ENCODE data around the gene SLC35F1.

SLC35F1 gene

DNA sequence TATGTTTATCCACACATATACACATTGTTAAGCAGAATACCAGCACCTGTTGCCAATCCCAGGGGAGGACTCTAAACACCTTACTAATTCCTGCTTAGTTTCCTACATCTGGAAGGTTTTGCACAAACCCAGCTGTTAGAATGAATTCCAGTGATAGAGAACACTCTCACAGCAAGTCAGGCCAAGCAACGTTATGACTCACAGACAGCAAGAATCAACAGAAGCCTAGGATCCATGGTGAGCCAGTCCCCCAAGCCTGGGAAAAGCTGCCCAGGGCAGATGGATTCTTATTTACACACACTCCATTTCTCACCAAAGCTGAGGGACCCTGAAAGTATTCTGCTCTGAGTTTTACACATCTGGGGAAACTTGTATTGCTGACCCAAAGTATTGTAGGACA lies 291.7 kb downstream of the SLC35F1 start:
- Histone ChIP-seq H3K27me3 (ENCODE audit: control insufficient read depth, insufficient read depth, low read length, poor library complexity, severe bottlenecking) (no peaks in the 10 kb centered on the region), H3K4me1 (ENCODE audit: control insufficient read depth, insufficient read depth, low read length) (peaks cover 17% of the 10 kb centered on the region), H3K4me3 (ENCODE audit: insufficient read depth, low read depth, low read length) (no peak overlapping the region), H3K27ac (ENCODE audit: insufficient read depth, low read depth, low read length, poor library complexity, severe bottlenecking) (no peak overlapping the region), H3K36me3 (ENCODE audit: control insufficient read depth, insufficient read depth, low read length) (no peaks in the 10 kb centered on the region), H3K9me3 (ENCODE audit: control insufficient read depth, low read length) (no peaks in the 10 kb centered on the region)
- 42 to 58% methylated on average over 1 of the region's 1 CpG for WGBS, 2 experiments

DNA sequence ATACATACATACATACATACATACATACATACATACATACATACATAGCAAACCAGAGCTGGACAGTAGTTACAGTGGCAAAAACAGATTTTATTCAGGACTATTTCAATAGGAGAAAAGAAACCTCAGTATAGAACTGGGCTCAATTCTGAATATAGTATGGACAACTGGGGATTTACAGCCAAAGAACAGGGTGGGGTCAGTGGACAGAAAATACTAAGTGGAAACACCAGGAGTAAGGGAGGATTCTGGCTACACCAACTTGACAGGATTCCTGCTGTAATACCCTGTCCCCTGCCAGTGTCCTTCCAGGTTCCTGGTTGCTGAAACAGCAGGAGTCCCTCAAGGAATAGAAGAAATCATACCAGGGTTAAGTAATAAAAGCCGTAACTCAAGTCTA lies 293.1 kb downstream of the SLC35F1 start:
- H3K4me3 ChIP-seq (ENCODE audit: insufficient read depth, low read depth, low read length) = no peak overlapping the region
- H3K27me3 ChIP-seq (ENCODE audit: control insufficient read depth, insufficient read depth, low read length, poor library complexity, severe bottlenecking) = no peaks in the 10 kb centered on the region
- H3K36me3 ChIP-seq (ENCODE audit: control insufficient read depth, insufficient read depth, low read length) = no peaks in the 10 kb centered on the region
- H3K9me3 ChIP-seq (ENCODE audit: control insufficient read depth, low read length) = no peaks in the 10 kb centered on the region
- H3K27ac ChIP-seq (ENCODE audit: insufficient read depth, low read depth, low read length, poor library complexity, severe bottlenecking) = no peak overlapping the region
- peaks cover 17% of the 10 kb centered on the region for H3K4me1 ChIP-seq (ENCODE audit: control insufficient read depth, insufficient read depth, low read length)
- 93% methylated on average over 1 of the region's 1 CpG for WGBS, 2 experiments

DNA sequence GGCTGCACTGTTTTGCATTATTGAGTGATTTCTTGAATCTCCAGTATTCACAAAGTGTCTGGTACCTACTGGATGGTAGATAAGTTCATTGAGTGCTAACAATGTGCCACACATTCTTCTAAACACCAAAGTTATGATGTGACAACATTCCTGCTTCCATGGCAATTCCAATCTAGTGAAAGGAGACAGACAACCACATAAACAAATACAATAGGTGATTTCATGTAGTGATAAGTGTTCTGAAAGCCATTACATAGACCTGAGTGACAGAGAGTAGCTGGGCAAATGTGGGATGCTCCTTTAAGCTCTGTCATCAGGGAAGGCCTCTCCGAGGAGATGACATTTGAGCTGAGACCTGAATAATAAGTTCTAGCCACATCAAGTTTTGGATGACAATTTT lies 295.5 kb downstream of the SLC35F1 start:
- Histone ChIP-seq H3K4me3 (ENCODE audit: insufficient read depth, low read depth, low read length) (no peak overlapping the region), H3K9me3 (ENCODE audit: control insufficient read depth, low read length) (no peaks in the 10 kb centered on the region)
- 91 to 100% methylated on average over 1 of the region's 1 CpG for WGBS, 2 experiments

GRCh38 chr6:118203545-118203944 lies 296.5 kb downstream of the SLC35F1 start:
- Histone ChIP-seq H3K4me1 (ENCODE audit: control insufficient read depth, insufficient read depth, low read length) (no peaks in the 10 kb centered on the region), H3K27me3 (ENCODE audit: control insufficient read depth, insufficient read depth, low read length, poor library complexity, severe bottlenecking) (no peaks in the 10 kb centered on the region), H3K4me3 (ENCODE audit: insufficient read depth, low read depth, low read length) (no peak overlapping the region), H3K9me3 (ENCODE audit: control insufficient read depth, low read length) (no peaks in the 10 kb centered on the region), H3K27ac (ENCODE audit: insufficient read depth, low read depth, low read length, poor library complexity, severe bottlenecking) (no peak overlapping the region), H3K36me3 (ENCODE audit: control insufficient read depth, insufficient read depth, low read length) (no peaks in the 10 kb centered on the region)

More for the DNA sequence above, 295.5 kb downstream of the SLC35F1 start:
- H3K27ac ChIP-seq (ENCODE audit: insufficient read depth, low read depth, low read length, poor library complexity, severe bottlenecking) = no peak overlapping the region
- H3K27me3 ChIP-seq (ENCODE audit: control insufficient read depth, insufficient read depth, low read length, poor library complexity, severe bottlenecking) = no peaks in the 10 kb centered on the region
- peaks cover 9% of the 10 kb centered on the region for H3K4me1 ChIP-seq (ENCODE audit: control insufficient read depth, insufficient read depth, low read length)
- no peaks in the 10 kb centered on the region for H3K36me3 ChIP-seq (ENCODE audit: control insufficient read depth, insufficient read depth, low read length)

- Histone ChIP-seq H3K27ac (ENCODE audit: insufficient read depth, low read depth, low read length, poor library complexity, severe bottlenecking) (no peak overlapping the region), H3K27me3 (ENCODE audit: control insufficient read depth, insufficient read depth, low read length, poor library complexity, severe bottlenecking) (no peaks in the 10 kb centered on the region), H3K4me3 (ENCODE audit: insufficient read depth, low read depth, low read length) (no peak overlapping the region), H3K9me3 (ENCODE audit: control insufficient read depth, low read length) (no peaks in the 10 kb centered on the region), H3K36me3 (ENCODE audit: control insufficient read depth, insufficient read depth, low read length) (no peaks in the 10 kb centered on the region), H3K4me1 (ENCODE audit: control insufficient read depth, insufficient read depth, low read length) (no peaks in the 10 kb centered on the region)
- no CpG with 5 or more reads among the region's 1 CpG for WGBS, 2 experiments
Measured at GRCh38 chr6:118206221-118206620, 299.2 kb downstream of the SLC35F1 start.

DNA sequence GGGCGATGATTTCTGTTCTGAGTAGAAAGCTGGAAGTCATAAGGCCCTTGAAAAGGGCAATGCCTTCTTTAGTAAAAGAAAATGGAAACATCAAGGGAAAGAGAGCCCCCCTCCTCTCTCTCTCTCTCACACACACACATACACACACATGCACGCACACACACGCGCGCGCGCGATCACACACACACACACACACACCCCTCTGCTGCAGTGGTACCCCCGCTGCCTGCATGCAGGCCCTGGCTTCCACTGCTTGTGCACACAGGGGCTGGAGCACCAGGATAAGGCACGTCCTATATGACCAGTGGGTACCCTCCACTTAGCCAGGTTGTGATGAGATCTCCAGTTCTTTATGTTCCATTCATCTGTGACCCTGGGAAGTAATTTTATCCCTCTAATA lies 300.9 kb downstream of the SLC35F1 start:
- Histone ChIP-seq H3K27me3 (ENCODE audit: control insufficient read depth, insufficient read depth, low read length, poor library complexity, severe bottlenecking) (no peaks in the 10 kb centered on the region), H3K36me3 (ENCODE audit: control insufficient read depth, insufficient read depth, low read length) (no peaks in the 10 kb centered on the region), H3K4me3 (ENCODE audit: insufficient read depth, low read depth, low read length) (no peak overlapping the region), H3K27ac (ENCODE audit: insufficient read depth, low read depth, low read length, poor library complexity, severe bottlenecking) (no peak overlapping the region), H3K9me3 (ENCODE audit: control insufficient read depth, low read length) (no peaks in the 10 kb centered on the region), H3K4me1 (ENCODE audit: control insufficient read depth, insufficient read depth, low read length) (no peaks in the 10 kb centered on the region)
- WGBS, 2 experiments = 94 to 97% methylated on average over 9 to 10 of the region's 10 CpGs

DNA sequence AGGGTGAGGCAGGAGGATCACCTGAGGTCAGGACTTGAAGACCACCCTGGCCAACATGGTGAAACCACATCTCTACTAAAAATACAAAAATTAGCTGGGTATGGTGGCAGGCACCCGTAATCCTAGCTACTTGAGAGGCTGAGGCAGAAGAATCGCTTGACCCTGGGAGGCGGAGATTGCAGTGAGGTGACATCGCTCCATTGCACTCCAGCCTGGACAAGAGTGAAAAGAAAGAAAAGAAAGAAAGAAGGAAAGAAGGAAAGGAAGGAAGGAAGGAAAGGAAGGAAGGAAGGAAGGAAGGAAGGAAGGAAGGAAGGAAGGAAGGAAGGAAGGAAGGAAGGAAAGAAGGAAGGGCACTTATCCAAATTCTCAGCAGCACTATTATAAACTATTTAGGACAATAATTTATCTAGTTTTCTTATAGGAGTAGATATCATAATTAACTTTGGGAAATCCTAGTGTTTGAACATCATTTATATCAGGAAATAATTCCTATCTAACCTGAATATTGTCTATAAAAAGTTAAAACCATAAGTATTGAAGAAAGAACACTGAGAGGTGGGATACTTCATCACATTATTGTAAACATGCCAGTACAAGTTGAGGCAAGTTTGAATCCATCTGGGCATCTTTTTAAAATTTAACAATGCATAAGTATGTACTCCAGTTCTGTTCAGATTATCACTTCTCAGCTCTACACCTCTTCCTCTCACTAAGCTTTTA lies 305.5 kb downstream of the SLC35F1 start:
- WGBS, 2 experiments = 93 to 94% methylated on average over 4 of the region's 4 CpGs
- H3K36me3 ChIP-seq (ENCODE audit: control insufficient read depth, insufficient read depth, low read length) = no peaks in the 10 kb centered on the region
- no peaks in the 10 kb centered on the region for H3K27me3 ChIP-seq (ENCODE audit: control insufficient read depth, insufficient read depth, low read length, poor library complexity, severe bottlenecking)
- no peaks in the 10 kb centered on the region for H3K4me1 ChIP-seq (ENCODE audit: control insufficient read depth, insufficient read depth, low read length)
- H3K27ac ChIP-seq (ENCODE audit: insufficient read depth, low read depth, low read length, poor library complexity, severe bottlenecking) = no peak overlapping the region
- no peak overlapping the region for H3K4me3 ChIP-seq (ENCODE audit: insufficient read depth, low read depth, low read length)
- no peaks in the 10 kb centered on the region for H3K9me3 ChIP-seq (ENCODE audit: control insufficient read depth, low read length)

DNA sequence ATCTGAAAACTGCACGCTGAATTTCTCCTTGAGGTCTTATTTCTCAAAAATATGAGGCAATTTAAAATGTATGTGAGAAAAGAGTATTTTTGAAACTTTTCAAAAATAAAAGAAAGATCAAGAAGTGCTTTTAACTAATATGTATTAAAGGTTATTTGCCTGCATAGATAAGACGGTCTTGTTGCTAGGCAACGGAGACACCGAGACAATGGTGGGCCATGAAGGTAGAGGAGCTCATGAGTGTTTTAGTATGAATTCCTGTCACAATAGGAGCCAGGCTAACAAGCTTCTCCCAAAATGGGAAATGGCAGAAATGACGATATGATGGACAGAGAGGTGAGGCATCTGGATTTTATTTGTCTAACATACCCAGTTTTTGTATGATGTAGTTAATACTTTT lies 308.2 kb downstream of the SLC35F1 start:
- no peaks in the 10 kb centered on the region for H3K4me1 ChIP-seq (ENCODE audit: control insufficient read depth, insufficient read depth, low read length)
- H3K4me3 ChIP-seq (ENCODE audit: insufficient read depth, low read depth, low read length) = no peak overlapping the region
- WGBS, 2 experiments = 94 to 99% methylated on average over 5 of the region's 5 CpGs

GRCh38 chr6:118216751-118217150 lies 309.7 kb downstream of the SLC35F1 start:
- Histone ChIP-seq H3K27me3 (ENCODE audit: control insufficient read depth, insufficient read depth, low read length, poor library complexity, severe bottlenecking) (no peaks in the 10 kb centered on the region), H3K4me1 (ENCODE audit: control insufficient read depth, insufficient read depth, low read length) (no peaks in the 10 kb centered on the region), H3K4me3 (ENCODE audit: insufficient read depth, low read depth, low read length) (no peak overlapping the region), H3K9me3 (ENCODE audit: control insufficient read depth, low read length) (no peaks in the 10 kb centered on the region), H3K36me3 (ENCODE audit: control insufficient read depth, insufficient read depth, low read length) (no peaks in the 10 kb centered on the region), H3K27ac (ENCODE audit: insufficient read depth, low read depth, low read length, poor library complexity, severe bottlenecking) (no peak overlapping the region)
- 84 to 90% methylated on average over 2 of the region's 2 CpGs for WGBS, 2 experiments

More for the DNA sequence above, 308.2 kb downstream of the SLC35F1 start:
- Histone ChIP-seq H3K9me3 (ENCODE audit: control insufficient read depth, low read length) (no peaks in the 10 kb centered on the region), H3K36me3 (ENCODE audit: control insufficient read depth, insufficient read depth, low read length) (no peaks in the 10 kb centered on the region), H3K27me3 (ENCODE audit: control insufficient read depth, insufficient read depth, low read length, poor library complexity, severe bottlenecking) (no peaks in the 10 kb centered on the region), H3K27ac (ENCODE audit: insufficient read depth, low read depth, low read length, poor library complexity, severe bottlenecking) (no peak overlapping the region)

GRCh38 chr6:118218156-118218555 lies 311.1 kb downstream of the SLC35F1 start:
- H3K27me3 ChIP-seq (ENCODE audit: control insufficient read depth, insufficient read depth, low read length, poor library complexity, severe bottlenecking) = no peaks in the 10 kb centered on the region

More at GRCh38 chr6:118218156-118218555, 311.1 kb downstream of the SLC35F1 start:
- Histone ChIP-seq H3K4me3 (ENCODE audit: insufficient read depth, low read depth, low read length) (no peak overlapping the region), H3K27ac (ENCODE audit: insufficient read depth, low read depth, low read length, poor library complexity, severe bottlenecking) (no peak overlapping the region), H3K9me3 (ENCODE audit: control insufficient read depth, low read length) (no peaks in the 10 kb centered on the region), H3K36me3 (ENCODE audit: control insufficient read depth, insufficient read depth, low read length) (no peaks in the 10 kb centered on the region), H3K4me1 (ENCODE audit: control insufficient read depth, insufficient read depth, low read length) (no peaks in the 10 kb centered on the region)
- WGBS, 2 experiments = 94 to 95% methylated on average over 2 of the region's 2 CpGs
